GM15510 (cell line): Measurements from ENCODE around the gene GTPBP4.

Experiments used
- POLR2A ChIP-seq: IDR thresholded peaks from 3 replicates; pipeline ENCODE4 v1.6.1; 2011; ENCODE audit warnings: borderline replicate concordance; ENCODE audit not compliant: insufficient read length; ENCODE audit errors: extremely low read depth

GTPBP4 gene

DNA sequence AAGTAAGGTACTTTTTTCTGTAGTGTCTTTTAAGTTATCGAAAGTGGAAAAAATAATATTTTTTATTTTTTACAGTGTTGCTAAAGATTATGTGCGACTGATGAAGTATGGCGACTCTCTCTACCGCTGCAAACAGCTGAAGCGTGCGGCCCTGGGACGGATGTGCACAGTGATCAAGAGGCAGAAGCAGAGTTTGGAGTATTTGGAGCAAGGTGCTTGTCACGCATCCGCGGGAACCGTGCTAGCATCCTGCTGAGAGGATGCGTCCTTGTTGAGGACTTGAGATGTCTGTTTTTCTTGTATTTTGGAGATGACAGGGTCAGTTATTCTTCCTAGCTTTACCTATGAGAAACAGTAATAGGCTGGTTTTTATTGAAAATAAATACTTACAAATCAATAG lies 7.8 kb downstream of the GTPBP4 start:
- no peak for TF ChIP-seq POLR2A

DNA sequence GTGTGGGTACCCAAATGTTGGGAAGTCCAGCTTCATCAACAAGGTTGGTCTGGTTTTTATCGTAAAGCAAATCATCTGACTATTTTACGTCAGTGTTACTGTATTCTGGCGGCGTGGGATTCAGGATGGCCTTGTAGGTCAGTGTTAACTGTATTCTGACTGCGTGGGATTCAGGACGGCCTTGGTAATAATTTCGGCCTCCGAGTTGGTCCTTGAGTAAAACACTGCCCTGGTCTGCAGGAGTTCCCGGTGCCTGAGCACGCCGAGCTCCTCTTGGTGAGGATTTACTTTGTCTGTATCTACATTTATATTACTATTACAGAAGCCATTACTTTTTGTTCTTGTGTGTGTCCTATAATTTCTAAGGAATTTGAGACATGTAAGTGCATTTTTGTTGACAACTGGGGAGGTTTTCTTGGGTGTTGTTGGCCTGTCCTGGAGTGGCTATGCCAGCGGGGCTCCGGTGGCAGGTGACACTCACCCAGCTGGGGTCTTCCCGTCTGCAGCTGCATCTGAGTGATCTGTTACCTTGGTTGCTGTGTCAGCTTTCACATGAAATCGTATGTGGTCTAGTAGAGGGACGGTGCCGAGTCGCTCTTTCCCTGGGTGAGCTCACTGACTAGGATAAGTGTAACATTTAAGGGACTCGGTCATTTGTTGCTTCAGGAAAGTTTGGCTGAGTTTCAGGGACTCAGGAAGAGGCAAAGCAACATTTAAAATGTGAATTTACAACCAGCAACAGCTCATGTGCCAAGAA lies 9.2 kb downstream of the GTPBP4 start:
- no peak for TF ChIP-seq POLR2A

DNA sequence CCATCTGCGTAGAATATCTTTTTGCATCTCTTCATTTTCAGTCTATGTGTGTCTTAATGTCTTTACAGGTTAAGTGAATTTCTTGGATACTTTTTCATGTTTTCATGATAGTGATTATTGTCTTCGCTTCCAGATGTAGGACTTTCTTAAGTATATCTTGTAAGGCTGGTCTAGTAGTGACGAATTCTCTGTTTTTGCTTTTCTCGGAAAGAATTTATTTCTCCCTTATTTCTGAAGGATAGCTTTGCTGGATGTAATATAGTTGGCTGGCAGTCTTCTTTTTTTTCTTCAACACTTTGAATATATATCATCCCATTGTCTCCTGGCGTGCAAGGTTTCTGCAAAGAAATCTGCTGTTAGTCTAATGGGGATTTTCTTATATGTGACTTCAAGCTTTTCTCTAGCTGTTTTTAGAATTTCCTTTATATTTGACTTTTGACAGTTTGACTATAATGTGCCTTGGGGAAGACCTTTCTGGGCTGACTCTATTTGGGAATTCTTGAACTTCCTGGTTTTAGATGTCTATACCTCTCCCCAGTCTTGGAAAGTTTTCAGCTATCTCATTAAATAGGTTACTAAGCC lies 14.3 kb downstream of the GTPBP4 start:
- no peak for TF ChIP-seq POLR2A

DNA sequence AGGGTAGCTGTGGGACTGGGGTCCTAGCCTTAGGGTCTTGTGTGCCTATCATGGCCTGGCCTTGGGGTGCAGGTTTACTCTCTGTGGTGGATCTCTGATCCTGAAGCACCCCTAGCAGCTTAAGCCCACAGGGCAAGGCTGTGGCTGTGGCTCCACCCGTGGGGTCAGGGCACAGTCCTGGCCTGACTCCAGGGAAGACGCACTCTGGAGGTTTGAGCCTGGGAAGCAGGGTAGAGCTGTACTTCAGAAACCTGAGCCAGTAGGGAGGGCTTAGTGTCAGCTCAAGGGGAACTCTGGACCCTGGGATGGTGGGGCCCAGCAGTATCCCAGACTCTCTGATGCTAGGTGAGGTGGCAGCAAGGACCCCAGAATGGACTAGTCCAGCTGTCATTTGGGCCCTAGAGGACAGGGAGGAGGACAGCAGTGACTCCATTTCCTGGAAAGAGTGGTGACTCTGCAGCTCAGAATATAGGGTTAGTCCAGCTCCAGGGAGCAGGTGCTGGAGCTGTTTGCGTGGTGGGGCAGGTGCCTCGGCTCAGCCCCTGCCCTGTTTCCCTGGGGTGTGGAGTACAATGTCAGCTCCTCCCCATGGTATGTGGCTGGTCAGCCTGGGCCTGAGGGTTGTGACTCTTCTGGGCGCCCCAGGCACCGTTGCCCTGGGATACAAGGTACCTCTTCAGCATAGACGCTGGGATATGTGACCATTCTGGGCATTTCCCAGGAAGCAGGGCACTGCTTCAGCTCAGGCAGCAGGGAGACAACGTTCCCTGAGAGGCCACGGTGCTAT lies 15.8 kb downstream of the GTPBP4 start:
- TF ChIP-seq POLR2A: no peak

DNA sequence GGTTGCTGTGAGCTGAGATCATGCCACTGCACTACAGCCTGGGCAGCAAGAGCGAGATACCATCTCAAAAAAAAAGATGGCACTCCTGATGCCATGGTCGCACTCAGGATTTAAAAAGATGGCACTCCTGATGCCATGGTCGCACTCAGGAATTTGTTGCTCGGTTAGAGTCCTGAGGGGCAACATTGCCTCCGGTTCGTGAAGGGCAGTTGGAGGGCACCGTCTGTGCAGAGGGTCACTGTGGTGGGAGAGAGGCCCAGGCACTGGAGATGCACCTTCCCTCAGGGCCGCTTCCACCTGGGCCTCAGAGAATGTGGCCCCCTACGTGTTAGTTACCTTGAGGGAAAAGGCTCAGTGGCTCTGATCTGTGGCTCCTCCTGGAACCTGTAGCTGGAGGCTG lies 18.3 kb downstream of the GTPBP4 start:
- no peak for TF ChIP-seq POLR2A

DNA sequence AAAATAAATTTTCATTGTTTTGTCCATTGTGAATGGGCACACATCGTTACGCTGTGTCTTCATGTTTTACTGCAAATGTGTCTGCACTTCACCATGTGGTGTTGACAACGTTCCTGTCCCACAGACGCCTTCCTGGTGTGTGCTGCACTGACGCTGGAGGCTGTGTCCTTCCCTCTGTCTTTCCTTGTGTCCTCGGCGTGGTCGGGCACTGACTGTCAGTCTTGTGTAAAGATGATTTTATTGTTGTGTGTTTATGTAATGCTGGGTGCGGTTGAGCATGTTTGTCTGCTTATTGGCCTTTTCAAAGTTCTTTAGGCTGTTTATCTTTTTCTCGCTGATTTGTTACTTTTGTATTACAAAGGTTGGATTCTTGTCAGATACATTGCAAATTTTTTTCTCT lies 19.3 kb downstream of the GTPBP4 start:
- no peak for TF ChIP-seq POLR2A

DNA sequence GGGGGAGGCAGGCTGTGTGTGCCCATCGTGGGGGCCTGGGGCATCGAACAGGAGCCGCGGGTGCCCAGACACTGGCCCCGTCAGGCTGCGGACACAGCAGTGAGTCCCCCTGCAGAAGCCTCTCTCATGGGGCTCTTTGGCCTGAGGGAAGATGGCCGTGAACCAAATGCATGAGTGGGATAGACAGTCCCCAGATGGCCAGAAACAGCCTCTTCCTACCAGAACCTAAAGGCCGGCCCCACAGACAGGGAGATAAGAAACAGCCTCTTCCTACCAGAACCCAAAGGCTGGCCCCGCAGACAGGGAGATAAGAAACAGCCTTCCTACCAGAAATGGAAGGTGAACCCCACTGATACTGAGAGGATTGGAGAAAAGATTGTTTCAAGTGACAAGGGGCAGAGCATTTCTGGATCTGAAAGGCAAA lies 20.8 kb downstream of the GTPBP4 start:
- no peak for TF ChIP-seq POLR2A

DNA sequence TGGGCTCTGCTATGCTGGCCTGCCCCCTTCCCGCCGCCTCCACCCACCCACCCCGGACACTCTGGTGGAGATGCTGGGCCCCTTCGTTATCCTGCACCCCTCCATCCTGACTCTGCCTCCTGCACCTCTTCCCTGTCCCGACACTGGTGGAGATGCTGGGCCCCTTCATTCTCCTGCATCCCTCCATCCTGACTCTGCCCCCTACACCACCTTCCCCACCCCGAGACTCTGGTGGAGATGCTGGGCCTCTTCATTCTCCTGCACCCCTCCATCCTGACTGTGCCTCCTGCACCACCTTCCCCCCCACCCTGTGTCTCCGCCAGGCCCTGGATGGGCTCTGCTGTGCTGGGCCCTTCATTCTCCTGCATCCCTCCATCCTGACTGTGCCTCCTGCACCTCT lies 22.5 kb downstream of the GTPBP4 start:
- no peak for TF ChIP-seq POLR2A

DNA sequence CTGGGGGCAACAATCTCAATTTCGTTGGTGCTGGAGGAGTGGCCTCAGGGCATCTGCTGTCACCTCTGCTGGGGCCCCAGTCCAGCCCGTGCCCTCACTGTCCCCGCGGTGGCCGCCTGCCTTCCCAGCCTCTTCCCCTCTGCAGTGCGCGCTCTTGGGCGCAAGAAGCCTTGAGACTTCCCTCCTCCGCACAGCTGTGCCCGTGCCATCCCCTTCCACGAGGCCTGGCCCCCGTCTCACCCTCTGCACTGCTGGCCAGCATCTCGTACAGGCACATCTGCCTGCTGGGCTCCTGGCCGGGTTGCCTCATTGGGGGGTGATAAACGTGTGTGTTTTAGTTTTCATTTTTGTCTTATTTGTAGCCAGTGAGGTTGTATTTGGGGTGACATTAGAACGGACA lies 23.5 kb downstream of the GTPBP4 start:
- no peak for TF ChIP-seq POLR2A

DNA sequence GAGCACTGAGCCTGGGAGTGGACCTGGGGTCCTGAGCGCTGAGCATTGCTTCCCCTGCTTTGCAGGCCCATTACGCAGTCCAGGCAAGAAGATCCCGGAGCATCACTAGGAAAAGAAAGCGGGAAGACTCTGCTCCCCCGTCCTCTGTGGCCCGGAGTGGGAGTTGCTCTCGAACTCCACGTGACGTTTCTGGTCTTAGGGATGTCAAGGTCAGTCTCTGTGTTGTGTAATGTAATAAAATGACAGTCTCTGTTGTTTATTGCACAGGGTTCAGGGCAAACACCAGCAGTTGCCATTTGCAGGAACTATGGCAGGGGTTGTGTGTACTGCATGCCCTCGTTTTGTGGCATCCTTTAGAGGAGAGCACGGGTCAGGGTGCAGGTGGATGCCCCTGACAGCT lies 27.5 kb downstream of the GTPBP4 start:
- no peak for TF ChIP-seq POLR2A

DNA sequence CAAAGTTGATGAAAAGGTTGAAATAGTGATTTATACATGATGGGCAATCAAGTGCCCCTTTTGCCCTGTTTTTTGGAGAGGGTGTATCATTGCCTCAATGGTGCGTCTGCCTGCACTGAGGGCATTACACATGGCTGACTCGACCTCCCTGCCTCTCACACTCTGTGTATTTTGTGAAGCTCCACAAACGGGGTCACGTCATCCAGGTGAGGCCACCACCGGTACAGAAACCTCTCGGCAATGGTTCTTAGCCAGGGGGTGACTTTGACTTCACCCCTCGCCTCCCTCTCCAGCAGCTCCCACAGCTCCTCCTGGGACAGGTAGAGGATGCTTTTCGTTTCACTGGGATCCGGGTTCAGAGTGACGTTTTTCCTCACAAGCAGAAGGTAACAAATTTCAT lies 31.1 kb downstream of the GTPBP4 start:
- no peak for TF ChIP-seq POLR2A

DNA sequence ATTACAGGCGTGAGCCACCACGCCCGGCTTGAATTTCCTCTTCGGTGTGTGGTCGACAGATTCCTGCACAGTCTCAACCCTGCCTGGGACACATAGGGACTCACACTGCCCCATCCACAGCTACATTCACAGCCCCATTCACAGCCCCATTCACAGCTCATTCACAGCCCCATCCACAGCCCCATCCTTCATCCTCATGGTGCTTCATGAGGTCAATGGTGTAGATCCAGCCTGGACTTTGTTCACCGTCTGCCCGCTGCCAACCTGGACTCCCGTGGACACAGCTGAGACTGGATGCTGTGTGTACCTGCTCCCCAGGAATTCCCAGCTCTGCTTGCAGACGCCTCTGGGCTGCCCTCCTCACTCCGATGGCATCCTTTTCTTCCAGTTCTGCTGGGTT lies 32.2 kb downstream of the GTPBP4 start:
- no peak for TF ChIP-seq POLR2A

DNA sequence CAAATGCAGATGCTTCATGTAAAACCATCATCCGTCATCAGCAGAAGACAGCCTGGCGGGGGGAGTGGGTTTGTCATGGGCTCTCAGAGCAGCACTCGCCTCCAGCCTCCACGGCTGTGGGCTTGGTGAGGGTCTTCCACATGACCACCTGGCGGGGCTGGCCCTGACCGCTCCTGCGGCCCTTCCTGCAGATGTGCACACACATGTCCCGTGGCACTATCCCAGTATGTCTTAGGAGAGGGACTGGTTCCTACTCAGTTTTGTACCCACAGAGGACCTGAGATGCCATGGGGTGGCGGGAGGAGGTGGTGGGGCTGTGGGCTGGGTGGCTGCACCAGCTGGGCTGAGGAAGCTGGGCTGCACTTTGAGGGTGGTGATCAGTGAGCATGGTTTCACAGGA lies 32.7 kb downstream of the GTPBP4 start:
- no peak for TF ChIP-seq POLR2A

DNA sequence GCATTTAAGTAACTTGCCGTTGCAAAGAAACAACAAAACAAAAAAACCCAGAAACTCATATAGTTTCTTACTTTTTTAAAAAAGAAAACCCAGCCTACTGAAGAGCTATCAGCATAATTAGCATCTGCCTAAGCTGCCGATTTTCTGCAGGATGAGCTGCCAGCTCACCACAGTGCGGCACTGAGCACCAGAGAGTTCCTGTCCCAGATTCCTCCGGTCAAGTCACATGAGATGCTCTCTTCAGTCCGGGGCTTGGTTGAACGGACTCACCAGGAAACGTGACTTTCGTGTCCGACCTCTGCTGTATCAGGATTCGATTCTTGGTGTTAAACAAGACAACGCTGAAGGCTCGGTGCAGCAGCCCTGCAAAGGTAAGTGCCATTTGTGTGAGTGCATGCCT lies 34.2 kb downstream of the GTPBP4 start:
- no peak for TF ChIP-seq POLR2A

DNA sequence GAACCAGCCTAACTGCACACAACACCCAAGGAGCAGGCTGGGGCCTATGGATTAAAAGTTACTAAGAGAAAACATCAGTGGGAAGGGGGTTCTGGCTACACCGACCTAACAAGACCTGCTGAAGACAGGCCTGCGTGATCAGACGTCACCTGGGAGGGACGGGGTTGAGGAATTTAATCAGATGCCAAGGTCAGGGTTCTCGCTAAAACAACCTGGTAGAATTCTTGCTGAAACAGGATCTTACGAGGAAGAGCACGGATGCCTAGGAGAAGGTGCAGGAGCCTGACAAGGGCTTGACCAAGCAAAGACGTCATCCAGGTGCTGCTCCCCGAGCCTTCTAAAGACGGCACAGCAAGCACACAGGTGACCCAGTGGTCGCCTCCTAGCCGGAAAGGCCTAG lies 35.9 kb downstream of the GTPBP4 start:
- TF ChIP-seq POLR2A: no peak

DNA sequence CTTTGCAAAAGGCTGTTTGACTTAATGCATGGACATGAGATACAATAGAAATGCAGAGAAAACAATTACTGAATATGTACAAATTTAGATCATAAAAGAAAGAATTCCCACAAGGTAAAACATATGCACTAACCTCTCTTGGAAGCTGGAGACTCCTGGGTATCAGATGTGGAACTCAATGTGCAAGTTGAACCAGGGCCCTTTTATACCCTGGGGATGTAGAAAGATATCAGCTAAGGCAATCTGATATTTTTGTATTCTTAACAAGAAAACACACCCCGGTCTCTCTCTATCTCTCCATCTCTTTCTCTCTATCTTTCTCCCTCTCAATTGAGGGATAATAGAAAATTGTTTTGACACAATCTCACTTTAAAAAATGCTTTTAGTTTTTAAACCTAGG lies 37.4 kb downstream of the GTPBP4 start, which contains the start of gene IDI2:
IDI2 (minus strand) TSS at position 177 of the 400 bp plus-strand sequence. CDS start 1,136 bp downstream, outside the sequence.
- TF ChIP-seq POLR2A: no peak
